ENCODE data around the gene PIP4P1. TPM values are rescaled to one million over a fixed set of nuclear protein-coding genes. Genes with fewer than 3 reads are reported as not detected.

The PIP4P1 gene
- total RNA-seq, 6 donors from 2014 or later: 20.8 to 58.7 (median 34.2) TPM

DNA sequence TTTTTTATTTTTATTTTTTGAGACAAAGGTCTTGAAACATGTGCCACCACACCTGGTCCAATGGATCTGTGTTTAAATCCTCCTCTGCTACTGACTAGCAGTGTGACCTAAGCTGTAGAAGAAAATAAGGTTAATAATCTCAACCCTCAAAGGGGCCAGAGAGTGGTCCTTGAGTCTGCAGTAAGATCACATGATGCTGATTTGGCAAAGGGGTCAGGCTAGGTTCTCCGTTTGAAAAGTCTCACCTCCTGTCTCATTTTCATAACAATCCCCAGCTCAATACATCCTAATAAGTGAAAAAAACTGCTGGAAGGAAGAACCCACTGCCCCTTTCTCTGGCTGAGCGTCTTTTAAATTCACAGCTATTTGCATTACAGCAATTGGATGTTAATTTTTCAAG is 40.0 kb downstream of the PIP4P1 start:
- H3K4me1 ChIP-seq: peaks cover 0 to under 1% (median 0%) of the 10 kb centered on the region in 4 donors
- H3K4me3 ChIP-seq: no peak overlapping the region
- H3K27ac ChIP-seq: no peak overlapping the region
- no peak for DNase-seq
- H3K27me3 ChIP-seq: no peaks in the 10 kb centered on the region
- no peak for ATAC-seq (ENCODE audit: low FRiP score in 2 of 2)
- WGBS, 2 donors: 36 to 40% methylated on average over 2 of the region's 2 CpGs
- H3K9me3 ChIP-seq: no peaks in the 10 kb centered on the region
- TF ChIP-seq POLR2AphosphoS5 (IDR thresholded peaks at IDR 0.05) (no peak), POLR2A (IDR thresholded peaks at IDR 0.05) (no peak), EP300 (IDR thresholded peaks at IDR 0.05) (no peak)
- TF ChIP-seq, protein P1, sequence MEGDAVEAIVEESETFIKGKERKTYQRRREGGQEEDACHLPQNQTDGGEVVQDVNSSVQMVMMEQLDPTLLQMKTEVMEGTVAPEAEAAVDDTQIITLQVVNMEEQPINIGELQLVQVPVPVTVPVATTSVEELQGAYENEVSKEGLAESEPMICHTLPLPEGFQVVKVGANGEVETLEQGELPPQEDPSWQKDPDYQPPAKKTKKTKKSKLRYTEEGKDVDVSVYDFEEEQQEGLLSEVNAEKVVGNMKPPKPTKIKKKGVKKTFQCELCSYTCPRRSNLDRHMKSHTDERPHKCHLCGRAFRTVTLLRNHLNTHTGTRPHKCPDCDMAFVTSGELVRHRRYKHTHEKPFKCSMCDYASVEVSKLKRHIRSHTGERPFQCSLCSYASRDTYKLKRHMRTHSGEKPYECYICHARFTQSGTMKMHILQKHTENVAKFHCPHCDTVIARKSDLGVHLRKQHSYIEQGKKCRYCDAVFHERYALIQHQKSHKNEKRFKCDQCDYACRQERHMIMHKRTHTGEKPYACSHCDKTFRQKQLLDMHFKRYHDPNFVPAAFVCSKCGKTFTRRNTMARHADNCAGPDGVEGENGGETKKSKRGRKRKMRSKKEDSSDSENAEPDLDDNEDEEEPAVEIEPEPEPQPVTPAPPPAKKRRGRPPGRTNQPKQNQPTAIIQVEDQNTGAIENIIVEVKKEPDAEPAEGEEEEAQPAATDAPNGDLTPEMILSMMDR (IDR thresholded peaks at IDR 0.05): no peak
- H3K36me3 ChIP-seq: no peaks in the 10 kb centered on the region

DNA sequence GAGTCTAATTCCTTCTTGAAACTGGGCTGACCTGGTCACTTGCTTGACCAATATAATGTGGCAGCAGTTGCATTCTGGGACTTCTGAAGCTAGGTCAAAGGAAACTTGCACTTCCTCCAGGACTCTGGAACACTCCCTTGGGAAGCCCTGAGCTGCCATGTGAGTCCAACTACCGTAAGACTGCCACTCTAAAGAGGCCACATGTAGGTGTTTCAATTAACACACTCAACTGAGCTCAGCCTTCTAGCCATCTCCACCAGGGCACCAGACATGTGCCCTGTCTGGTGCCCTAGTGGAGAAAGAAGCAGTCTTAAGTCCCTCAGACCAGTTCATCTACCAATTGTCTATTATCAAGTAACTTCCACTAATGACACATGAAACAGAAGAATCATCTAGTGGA is 41.8 kb downstream of the PIP4P1 start:
- no peak for TF ChIP-seq POLR2AphosphoS5 (IDR thresholded peaks at IDR 0.05)
- TF ChIP-seq, protein P1 (IDR thresholded peaks at IDR 0.05): no peak
- no peak for TF ChIP-seq EP300 (IDR thresholded peaks at IDR 0.05)
- Histone ChIP-seq H3K4me3 (no peak overlapping the region), H3K27ac (no peak overlapping the region), H3K9me3 (no peaks in the 10 kb centered on the region), H3K4me1 (peaks cover 0 to 11% (median 4%) of the 10 kb centered on the region in 4 donors), H3K36me3 (no peaks in the 10 kb centered on the region), H3K27me3 (no peaks in the 10 kb centered on the region)
- ATAC-seq (ENCODE audit: low FRiP score in 2 of 2) (no peak), DNase-seq (no peak)
- WGBS, 2 donors: 67 to 80% methylated on average over 1 of the region's 1 CpG

DNA sequence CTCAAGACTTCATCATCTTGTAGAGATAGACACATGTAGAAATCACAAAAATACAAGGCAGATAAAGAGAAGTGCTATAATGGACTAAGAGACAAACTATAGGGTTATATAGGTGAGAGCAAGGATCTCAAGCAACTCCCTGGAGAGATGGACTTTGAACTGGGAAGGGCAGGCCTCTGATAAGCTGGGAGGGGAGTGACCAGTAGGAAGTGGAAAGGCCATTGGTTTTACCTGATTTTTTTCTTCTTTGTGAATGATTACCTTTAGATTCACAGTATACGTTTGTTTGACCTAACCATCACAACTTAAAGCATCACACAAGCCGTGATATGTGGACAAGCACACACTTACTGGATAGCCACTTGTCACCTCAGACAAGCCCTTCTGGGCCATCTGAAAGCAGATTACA is 42.7 kb downstream of the PIP4P1 start:
- Histone ChIP-seq H3K4me1 (peaks cover 6 to 18% (median 12%) of the 10 kb centered on the region in 4 donors), H3K27ac (no peak overlapping the region), H3K9me3 (no peaks in the 10 kb centered on the region), H3K4me3 (no peak overlapping the region), H3K36me3 (no peaks in the 10 kb centered on the region), H3K27me3 (no peaks in the 10 kb centered on the region)
- 89 to 97% methylated on average over 2 of the region's 2 CpGs for WGBS, 2 donors
- no peak for ATAC-seq (ENCODE audit: low FRiP score in 2 of 2)
- no peak for TF ChIP-seq POLR2AphosphoS5 (IDR thresholded peaks at IDR 0.05)
- TF ChIP-seq POLR2A (IDR thresholded peaks at IDR 0.05): no peak
- TF ChIP-seq, protein P1 (IDR thresholded peaks at IDR 0.05): no peak
- TF ChIP-seq EP300 (IDR thresholded peaks at IDR 0.05): no peak
- no peak for DNase-seq

DNA sequence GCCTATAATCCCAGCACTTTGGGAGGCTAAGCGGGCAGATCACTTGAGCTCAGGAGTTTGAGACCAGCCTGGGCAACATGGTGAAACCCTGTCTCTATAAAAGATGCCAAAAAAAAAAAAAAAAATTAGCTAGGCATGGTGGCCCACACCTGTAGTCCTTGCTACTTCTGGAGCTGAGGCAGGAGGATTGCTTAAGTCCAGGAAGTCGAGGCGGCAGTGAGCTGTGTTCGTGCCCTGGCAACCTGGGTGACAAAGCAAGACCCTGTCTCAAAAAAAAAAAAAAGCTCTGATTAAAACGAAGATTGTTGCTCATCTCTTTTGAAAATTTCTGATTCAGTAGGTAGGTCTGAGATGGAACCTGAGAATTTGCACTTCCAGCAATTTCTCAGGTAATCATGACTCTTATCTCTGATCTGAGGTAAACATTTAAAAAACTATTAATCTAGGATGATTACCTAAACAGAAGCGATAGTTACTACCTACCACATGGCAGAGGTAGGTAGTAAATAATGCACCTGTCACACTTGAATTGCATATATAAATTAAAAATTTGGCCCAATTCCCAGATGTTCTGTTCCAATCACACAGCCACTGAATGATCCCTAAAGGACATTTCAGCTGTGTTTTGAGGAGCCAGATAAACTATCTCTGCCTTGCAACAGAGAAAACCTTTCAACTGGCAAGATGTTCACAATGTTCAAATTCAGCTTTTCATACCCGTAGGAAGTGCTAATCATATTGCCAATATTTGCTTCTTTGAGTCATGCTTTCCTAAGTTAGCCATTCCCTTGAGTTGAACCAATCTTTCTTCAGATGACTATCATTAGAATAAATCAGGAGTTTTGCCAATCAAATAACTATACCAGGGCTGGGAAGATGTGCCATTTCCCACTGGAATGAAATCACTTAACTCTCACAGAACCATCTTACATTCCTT is 43.7 kb downstream of the PIP4P1 start:
- Histone ChIP-seq H3K36me3 (no peaks in the 10 kb centered on the region), H3K4me3 (no peak overlapping the region), H3K27me3 (no peaks in the 10 kb centered on the region), H3K9me3 (no peaks in the 10 kb centered on the region), H3K27ac (no peak overlapping the region), H3K4me1 (peaks cover 6 to 18% (median 12%) of the 10 kb centered on the region in 4 donors)
- ATAC-seq (ENCODE audit: low FRiP score in 2 of 2) (no peak), DNase-seq (no peak)
- TF ChIP-seq, protein P1 (IDR thresholded peaks at IDR 0.05): no peak
- TF ChIP-seq POLR2AphosphoS5 (IDR thresholded peaks at IDR 0.05) (no peak), EP300 (IDR thresholded peaks at IDR 0.05) (no peak), POLR2A (IDR thresholded peaks at IDR 0.05) (no peak)
- WGBS, 2 donors: 63 to 66% methylated on average over 7 of the region's 7 CpGs

Data from upper lobe of left lung (tissue), 6 donors.